ENCODE measurements around the gene RTP5. TPM values are rescaled to one million over a fixed set of nuclear protein-coding genes. Genes with fewer than 3 reads are reported as not detected.

Gene RTP5
- total RNA-seq, 3 donors from 2014 or later = 0.15 TPM; not detected in 2

DNA sequence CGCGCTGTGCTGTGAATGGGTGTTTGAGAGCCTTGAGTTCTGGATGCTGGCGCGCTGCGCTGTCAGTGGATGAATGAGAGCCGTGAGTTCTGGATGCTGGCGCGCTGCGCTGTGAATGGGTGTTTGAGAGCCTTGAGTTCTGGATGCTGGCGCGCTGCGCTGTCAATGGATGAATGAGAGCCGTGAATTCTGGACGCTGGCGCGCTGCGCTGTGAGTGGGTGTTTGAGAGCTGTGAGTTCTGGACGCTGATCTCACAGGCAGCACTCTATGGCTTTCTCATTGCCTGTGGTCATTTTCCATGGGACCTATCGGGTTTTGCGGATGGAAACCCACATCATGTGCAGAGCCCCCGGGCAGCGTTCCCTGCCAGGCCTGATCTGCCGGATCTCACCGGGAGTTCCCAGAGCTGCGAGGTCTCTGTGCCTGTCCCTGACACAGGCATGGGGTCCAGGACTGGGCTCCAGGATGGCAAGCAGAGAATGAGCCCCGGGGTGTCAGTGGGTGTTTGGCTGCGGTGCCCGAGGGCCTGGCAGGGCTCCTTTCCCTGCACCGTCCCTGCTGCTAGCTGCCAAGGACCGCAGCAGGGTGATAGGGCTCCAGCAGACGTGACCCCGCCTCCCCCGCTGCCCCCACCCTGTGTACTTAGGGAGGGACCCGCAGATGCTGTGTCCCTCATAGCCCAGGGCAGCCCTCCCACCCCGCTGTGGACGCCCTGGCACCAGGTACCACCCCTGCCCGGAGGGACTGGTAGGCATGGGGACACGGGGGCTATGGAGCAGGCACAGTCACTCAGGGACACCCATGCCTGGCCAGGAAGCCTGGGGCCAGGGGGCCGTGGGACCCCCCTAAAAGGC, 20.5 kb upstream of the RTP5 start:
- no peaks in the 10 kb centered on the region for H3K36me3 ChIP-seq
- DNase-seq (ENCODE audit: low spot score in 2 of 2) = no peak
- intact Hi-C loops (cut with DNase I; ENCODE audit: low total_unique reads) = no loop called here
- TF ChIP-seq POLR2A (IDR thresholded peaks at IDR 0.05) (no peak), POLR2AphosphoS5 (IDR thresholded peaks at IDR 0.05) (no peak)
- TF ChIP-seq, protein P1, sequence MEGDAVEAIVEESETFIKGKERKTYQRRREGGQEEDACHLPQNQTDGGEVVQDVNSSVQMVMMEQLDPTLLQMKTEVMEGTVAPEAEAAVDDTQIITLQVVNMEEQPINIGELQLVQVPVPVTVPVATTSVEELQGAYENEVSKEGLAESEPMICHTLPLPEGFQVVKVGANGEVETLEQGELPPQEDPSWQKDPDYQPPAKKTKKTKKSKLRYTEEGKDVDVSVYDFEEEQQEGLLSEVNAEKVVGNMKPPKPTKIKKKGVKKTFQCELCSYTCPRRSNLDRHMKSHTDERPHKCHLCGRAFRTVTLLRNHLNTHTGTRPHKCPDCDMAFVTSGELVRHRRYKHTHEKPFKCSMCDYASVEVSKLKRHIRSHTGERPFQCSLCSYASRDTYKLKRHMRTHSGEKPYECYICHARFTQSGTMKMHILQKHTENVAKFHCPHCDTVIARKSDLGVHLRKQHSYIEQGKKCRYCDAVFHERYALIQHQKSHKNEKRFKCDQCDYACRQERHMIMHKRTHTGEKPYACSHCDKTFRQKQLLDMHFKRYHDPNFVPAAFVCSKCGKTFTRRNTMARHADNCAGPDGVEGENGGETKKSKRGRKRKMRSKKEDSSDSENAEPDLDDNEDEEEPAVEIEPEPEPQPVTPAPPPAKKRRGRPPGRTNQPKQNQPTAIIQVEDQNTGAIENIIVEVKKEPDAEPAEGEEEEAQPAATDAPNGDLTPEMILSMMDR (IDR thresholded peaks at IDR 0.05) = no peak
- H3K4me1 ChIP-seq = peaks cover 0 to 6% of the 10 kb centered on the region in 2 donors
- peaks cover 0 to 15% of the 10 kb centered on the region in 2 donors for H3K27me3 ChIP-seq
- H3K27ac ChIP-seq = no peak overlapping the region
- H3K9me3 ChIP-seq = no peaks in the 10 kb centered on the region
- H3K4me3 ChIP-seq = no peak overlapping the region

DNA sequence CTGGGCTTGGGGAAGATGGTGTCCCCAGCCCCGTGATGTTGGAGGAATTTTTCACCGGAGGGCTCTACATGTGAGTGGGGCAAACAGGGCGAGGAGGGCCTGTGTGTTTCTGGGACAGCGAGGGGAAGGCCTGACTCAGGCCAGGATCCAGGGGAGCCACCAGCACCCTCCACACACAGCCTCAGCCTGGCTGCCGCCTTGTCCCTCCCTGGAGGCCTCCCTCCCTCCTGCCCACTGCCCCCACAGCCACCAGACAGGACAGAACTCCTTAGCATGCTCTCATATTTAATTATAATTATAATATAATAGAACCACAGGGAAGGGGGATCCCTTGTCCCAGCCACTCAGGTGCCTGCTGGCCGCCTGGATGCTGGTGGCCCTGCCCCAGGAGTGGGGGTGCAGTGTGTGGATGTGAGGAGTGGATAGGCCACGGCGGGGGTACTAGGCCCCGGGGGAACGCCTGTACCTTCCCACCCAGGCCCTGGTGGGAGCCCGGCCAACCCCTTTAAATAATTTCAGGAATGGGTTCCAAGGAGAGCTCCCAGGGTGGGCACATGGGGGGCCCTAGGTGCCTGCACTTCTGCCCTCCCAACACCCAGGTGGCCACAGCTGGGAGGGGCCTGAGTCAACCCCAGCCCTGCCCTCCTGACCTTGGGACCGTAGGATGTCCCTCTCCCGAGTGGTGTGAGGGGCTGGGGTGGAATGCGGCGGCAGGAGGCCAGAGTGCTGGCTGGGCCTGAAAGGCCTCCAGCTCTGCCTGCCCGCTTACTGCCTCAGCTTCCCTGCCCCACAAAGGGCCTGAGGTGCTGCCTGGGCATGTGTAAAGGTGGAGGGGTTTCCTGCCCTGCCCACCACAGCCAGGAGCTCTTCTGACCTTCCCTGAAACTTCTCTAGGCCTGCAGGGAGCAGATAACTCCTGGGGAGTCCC, 19.6 kb upstream of the RTP5 start:
- H3K4me1 ChIP-seq = peaks cover 0 to 2% of the 10 kb centered on the region in 2 donors
- TF ChIP-seq POLR2AphosphoS5 (IDR thresholded peaks at IDR 0.05) = no peak
- TF ChIP-seq POLR2A (IDR thresholded peaks at IDR 0.05) = no peak
- TF ChIP-seq, protein P1 (IDR thresholded peaks at IDR 0.05) = no peak
- no peak for DNase-seq (ENCODE audit: low spot score in 2 of 2)

DNA sequence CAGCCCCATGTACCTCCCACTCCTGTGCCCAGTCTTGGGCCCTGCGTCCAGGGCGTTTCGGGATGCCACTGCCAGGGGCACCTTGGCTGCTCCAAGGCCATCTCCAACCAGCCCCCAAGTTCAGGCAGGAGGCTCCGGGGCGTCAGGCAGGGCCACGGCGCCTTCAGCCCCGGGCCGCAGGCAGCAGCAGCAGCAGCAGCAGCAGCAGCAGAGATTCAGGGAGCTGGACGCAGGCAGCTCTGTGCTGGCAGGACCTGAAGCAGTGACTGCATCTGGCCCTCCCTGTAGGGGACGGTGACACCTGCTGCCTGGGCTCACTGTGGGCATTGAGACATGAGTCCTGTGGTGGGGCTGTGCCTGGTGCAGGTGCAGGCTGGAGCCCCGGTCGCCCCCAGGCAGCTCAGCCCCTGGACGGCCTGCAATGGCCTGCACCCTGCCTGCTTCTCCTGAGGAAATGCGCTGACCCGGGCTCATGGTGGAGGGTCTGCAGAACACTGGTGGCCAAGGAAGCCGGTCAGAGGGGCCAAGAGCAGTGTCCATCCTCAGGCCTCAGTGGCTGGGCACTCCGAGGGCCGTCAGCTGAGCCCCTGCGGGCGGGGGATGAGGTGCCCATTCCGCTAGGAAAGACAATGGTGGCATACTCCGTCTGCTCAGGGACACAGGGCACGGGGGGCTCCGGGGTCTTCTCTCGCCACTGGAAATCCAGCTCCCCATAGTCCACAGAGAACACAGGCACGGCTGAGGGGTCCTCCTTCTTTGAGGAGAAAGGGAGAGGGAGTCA, 18.8 kb upstream of the RTP5 start:
- intact Hi-C loops (cut with DNase I; ENCODE audit: low total_unique reads) = loop anchor here (5.0 kb wide), 1 partner anchor 213 kb away; the partner anchor contains the start of genes ATG4B and THAP4
- no peaks in the 10 kb centered on the region for H3K36me3 ChIP-seq
- no peak for TF ChIP-seq POLR2AphosphoS5 (IDR thresholded peaks at IDR 0.05)
- no peak for TF ChIP-seq POLR2A (IDR thresholded peaks at IDR 0.05)
- TF ChIP-seq, protein P1 (IDR thresholded peaks at IDR 0.05) = no peak
- H3K9me3 ChIP-seq = no peaks in the 10 kb centered on the region
- peaks cover 0 to 15% of the 10 kb centered on the region in 2 donors for H3K27me3 ChIP-seq
- H3K27ac ChIP-seq = no peak overlapping the region
- DNase-seq (ENCODE audit: low spot score in 2 of 2) = no peak
- H3K4me3 ChIP-seq = no peak overlapping the region
- H3K4me1 ChIP-seq = no peaks in the 10 kb centered on the region

More for the DNA sequence above, 19.6 kb upstream of the RTP5 start:
- Histone ChIP-seq H3K9me3 (no peaks in the 10 kb centered on the region), H3K4me3 (no peak overlapping the region), H3K27me3 (peaks cover 0 to 15% of the 10 kb centered on the region in 2 donors), H3K36me3 (no peaks in the 10 kb centered on the region), H3K27ac (no peak overlapping the region)
- intact Hi-C loops (cut with DNase I; ENCODE audit: low total_unique reads) = loop anchor here (5.0 kb wide), 1 partner anchor 213 kb away; the partner anchor contains the start of genes ATG4B and THAP4

DNA sequence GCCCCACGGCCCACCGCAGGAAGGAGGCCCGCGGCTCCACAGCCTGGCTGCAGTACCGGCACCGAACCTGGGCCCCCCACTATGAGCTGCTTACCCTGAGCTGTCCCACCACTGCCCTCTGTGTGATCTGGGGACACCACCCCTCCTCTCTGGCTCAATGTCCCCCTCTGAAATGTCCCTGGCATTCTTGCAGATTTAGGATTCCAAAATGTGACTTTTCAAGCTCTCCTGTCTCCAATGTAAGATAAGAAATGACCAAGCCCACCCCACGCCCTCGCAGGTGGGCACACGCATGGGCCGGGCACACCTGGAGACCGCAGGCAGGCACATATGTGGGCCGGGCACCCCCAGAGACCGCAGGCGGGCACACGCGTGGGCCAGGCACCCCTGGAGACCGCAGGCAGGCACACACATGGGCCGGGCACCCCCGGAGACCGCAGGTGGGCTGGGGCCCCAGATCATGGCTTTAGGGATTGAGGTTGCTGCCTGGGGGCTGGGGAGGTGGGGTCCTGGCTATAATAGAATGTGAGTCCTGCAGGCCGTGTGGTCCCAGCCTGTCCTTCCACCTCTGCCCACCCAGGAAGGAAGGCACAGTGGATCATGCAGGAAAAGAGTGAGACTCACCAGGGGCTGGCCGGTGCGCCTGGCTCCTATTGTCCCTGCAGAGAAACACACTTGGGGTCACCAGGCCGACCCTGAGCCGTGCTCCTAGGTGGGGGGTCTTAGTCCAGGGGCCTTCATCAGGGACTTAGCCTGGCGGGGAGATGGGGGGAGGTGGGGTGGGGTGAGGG, 18.0 kb upstream of the RTP5 start:
- H3K36me3 ChIP-seq = no peaks in the 10 kb centered on the region
- H3K27me3 ChIP-seq = peaks cover 0 to 9% of the 10 kb centered on the region in 2 donors
- no peak for DNase-seq (ENCODE audit: low spot score in 2 of 2)
- no peaks in the 10 kb centered on the region for H3K9me3 ChIP-seq
- TF ChIP-seq, protein P1 (IDR thresholded peaks at IDR 0.05) = no peak
- no peak for TF ChIP-seq POLR2A (IDR thresholded peaks at IDR 0.05)
- TF ChIP-seq POLR2AphosphoS5 (IDR thresholded peaks at IDR 0.05) = no peak
- H3K27ac ChIP-seq = no peak overlapping the region
- intact Hi-C loops (cut with DNase I; ENCODE audit: low total_unique reads) = loop anchor here (5.0 kb wide), 1 partner anchor 214 kb away; the partner anchor contains the start of genes ATG4B and THAP4
- no peak overlapping the region for H3K4me3 ChIP-seq
- H3K4me1 ChIP-seq = no peaks in the 10 kb centered on the region

Data from breast epithelium (tissue), 4 donors.